Stimulated activated CD8-positive, alpha-beta memory T cell treated with anti-CD3 and anti-CD28 coated beads, Interleukin-15, amount 100 ng/mL, for 48 hours (primary cell): ENCODE measurements around the gene EXPH5.
A peak's percentile ranks its signal among the peaks of the same experiment; 100 is the strongest.
"Not testable (repeated sequence)": the region's sequence is repeated elsewhere in the genome, so short reads cannot be mapped to it uniquely, and the experiment has no call there.

Experiments
- DNase-seq, 2 donors: peaks; one replicate each; pipeline ENCODE4 v3.0.0-alpha.2; 2020; ENCODE audit warnings: low read depth in 2 of 2

EXPH5 gene, protein sequence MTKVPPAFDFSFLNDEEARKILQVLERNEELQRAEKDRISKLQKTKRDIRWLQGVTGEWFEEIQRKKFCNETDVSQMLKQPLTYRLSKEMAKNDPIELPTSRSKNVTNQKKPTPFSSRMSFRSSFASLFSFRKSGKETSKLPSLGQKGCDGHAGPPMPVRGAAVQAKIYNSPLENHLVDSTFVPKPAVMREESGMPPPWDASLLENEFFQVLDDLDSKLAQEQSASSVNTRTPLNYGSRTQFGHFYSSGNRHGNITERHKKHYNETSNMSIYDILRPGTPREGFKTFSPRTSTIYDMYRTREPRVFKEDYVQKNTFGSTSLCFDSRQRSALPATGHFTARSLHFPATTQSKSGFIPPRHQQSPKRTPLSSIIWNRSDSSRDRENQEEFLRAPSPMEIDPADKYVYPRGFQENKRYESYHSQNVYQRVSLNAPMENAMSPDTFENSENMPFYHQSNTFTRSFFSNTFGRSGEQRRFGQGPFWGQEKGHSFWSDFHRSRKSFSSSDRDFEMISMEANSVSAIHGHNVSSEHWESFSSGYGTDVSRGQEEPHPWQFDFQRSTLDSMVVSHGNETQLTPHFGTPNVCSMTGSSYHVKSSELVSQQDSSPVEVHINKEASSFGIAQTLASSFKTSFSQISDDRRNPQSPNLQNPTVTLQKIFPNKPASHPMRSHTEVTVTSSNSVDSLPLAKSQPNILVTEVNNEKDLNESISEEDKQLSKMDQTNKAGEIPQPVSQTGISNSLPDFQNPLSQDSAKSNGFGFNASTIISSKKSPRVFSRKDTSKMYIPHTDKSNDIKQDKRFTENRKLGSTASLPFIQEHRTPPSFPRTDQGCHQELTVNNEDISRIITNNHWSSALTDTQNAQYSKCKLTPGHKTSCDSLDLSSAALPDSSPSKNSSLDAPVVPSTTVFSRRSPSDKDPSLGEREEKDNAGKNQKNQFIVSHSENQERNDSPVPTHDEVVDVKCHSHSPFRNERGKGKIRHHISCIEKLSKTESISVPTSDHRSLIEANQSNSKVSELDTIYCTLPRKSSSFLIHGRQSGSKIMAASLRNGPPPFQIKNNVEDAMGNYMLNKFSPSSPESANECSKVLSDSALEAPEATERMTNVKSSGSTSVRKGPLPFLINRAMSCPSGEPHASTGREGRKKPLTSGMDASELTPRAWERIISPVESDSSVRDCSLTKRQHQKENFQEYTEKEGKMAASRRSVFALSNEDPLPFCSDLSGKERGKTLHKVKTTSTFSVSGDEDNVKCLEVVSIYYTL (N-terminal part only)

DNA sequence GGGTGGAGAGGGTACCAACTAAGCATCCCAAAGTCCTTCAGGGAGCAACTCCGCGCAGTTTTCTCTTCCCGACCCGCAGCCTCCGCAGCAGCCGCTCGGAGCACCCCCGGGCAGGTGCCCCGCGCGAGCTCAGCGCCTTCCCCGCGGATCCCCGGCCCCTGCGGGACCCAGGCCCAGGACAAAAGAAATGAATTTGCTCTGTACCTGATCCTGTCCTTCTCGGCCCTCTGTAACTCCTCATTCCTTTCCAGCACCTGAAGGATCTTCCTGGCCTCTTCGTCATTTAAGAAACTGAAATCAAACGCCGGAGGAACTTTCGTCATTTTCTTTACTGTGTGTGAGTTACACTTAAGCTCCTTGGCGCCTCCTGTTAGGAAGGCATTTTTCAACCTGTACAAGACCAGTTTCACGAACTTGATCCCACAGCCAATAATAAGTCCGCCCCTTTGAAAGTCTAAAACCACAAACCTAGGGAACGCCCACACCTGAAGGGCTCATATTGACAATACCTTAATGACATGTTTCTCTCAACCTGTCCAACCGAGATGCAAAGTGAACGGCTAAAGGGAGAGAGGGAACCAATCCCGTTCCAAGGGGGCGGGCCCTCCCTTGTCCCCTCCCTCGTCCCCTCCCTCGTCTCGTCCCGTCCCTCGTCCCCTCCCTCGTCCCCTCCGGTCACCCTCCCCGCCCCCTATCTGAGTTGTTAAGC is at the start of gene EXPH5:
EXPH5 (minus strand) TSS at position 555 of the 709 bp plus-strand sequence; CDS start at position 323, 232 bp downstream.
- DNase-seq = peak; percentile 77 to 84

DNA sequence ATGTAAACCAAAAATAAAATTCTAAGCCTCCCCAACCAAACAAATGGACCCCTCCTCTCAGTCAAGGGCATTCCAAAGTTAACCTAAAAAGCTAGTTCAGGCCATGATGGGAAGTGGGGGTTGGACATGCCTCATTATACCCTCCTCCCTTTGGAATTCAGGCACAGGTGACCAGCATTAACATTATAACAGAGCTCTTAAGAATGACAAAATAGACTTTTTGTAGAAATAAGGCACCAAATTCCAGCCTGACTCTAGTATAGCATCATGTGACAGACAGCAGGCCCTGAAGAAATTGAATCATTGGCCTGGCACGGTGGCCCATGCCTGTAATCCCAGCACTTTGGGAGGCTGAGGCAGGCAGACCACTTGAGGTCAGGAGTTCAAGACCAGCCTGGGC is 48.2 kb upstream of the EXPH5 start:
- not testable (repeated sequence) for DNase-seq

DNA sequence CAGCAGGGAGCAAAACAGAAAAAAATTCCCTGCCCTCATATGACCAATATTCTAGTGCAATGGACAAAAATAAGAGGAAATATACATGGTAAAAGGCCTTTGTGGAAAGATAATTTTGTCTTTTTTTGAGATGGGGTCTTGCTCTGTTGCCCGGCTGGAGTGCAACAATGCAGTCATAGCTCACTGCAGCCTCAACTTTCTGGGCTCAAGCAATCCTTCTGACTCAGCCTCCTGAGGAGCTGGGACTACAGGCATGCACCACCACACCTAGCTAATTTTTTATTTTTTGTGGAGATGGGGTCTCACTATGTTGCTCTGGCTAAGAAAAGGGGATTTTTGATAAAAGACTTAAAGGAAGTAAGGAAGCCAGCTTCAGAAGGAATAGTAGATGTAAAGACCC is 45.6 kb upstream of the EXPH5 start:
- no peak for DNase-seq

DNA sequence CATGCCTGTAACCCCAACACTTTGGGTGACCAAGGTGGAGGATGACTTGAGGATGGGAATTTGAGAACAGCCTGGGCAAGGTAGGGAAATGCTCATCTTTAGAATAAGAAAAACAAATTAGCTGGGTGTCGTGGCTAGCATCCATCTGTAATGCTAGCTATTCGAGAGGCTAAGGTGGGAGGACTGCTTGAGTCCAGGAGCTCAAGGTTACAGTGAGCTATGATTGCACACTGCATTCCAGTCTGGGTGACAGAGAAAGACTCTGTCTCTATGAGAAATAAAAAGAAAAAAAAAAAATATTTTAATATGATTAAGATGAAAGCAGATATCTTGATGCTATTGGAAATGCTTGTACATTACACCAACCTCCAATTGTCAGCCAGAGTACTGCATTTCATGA is 42.7 kb upstream of the EXPH5 start:
- no peak for DNase-seq

DNA sequence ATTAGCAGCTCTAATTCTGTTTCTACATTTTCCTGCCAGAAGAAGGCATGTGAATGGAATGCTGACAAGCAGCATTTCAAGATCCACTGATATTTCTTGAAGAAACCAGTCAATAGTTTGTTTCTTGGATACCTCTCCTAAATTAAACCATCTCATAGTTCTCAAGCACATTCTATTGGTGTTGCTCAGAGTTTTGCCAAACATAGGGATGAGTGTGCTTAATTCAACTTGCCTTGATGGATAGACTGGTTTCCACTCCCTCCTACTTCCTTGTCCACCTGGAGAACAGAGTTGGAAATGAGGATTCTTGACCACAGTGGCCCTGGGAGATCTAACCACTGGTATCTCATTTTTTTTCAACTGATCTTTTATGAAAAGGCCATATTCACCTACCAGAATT is 41.5 kb upstream of the EXPH5 start:
- no peak for DNase-seq

DNA sequence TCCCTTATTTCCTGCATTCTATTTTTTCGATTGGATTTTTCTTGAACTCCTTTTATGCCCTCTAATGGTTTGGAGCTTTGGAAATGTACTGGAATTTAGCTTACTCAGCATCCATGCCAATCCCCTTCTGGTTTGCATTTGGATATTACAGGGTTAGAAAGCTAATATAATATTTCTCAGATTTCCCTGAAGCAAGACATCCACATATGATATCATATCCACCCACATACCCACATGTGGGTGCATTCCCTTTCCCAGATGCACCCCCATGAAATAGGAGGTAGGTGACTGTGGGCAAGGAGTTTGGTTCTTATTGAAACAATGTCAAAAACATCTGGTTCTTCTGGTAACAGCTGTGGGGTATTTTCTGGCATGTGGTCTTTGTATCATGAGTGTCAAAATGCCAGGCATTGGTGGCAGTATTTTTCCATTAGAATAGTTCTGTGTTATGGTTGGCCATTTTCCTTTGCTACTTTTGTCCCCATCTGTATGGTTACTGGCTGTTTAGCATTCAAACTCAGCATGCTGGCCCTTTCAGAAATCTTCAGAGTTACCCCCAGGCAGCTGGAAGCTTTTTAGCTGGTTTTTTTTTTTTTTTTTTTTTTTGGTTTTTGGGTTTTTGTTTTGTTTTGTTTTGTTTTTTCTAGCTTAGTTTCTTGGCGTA is 38.6 kb upstream of the EXPH5 start:
- no peak for DNase-seq

DNA sequence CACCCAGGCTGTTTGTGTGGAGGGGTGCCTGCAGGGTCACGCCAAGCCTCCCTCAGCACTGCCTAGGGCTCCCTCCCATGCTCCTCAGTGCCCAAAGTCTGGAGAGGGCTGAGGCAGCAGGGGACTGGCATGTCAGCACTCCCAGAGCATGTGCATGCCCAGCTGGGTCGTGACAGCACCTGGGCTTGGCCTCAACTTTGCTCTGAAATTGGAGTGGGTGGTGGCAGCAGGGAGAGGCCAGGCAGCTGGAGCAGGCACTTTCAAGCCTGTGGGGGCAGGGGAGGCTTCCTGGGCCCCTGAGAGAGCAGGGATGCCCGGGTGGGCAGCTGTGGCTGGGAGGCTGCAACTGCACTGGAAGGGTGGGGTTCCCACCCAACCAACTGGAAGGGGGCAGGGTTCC is 35.7 kb upstream of the EXPH5 start:
- DNase-seq = no peak

DNA sequence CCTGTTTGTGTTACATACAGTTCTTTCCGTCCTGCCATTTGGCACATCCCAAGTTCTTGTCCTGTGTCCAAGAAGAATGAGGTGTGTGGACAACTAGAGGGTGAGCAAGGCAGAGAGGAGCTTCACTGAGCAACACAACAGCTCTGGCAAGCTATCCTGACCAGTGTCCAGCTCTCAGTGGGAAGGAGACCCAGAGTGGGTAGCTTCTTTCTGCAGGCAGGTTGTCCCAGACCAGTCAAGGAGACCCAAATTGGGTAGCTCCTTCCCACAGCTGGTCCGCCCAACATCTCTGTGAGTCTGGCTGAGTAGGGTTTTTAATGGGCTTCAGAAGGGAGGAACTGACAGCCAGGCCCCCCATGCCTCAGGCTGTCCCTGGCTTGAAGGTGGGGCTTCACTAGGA is 35.2 kb upstream of the EXPH5 start:
- no peak for DNase-seq

DNA sequence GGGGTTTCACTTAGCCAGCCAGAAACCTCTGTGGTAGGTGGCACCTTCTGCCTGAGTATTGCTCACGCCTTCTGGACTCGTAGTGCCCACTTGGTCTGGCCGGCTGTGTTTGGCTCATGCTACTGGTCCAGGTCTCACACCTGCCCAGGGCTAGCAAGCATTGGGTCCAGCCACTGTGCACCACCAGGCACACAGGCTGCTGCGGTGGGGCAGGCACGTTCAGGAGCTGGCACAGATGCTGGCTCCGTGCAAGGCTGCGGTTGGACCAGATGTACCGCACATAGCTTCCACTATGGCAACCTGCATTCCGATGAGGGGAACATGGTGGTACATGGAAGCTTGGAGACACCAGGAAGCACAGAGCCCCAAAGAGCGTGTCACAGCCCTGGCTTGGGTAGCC is 34.8 kb upstream of the EXPH5 start:
- no peak for DNase-seq

DNA sequence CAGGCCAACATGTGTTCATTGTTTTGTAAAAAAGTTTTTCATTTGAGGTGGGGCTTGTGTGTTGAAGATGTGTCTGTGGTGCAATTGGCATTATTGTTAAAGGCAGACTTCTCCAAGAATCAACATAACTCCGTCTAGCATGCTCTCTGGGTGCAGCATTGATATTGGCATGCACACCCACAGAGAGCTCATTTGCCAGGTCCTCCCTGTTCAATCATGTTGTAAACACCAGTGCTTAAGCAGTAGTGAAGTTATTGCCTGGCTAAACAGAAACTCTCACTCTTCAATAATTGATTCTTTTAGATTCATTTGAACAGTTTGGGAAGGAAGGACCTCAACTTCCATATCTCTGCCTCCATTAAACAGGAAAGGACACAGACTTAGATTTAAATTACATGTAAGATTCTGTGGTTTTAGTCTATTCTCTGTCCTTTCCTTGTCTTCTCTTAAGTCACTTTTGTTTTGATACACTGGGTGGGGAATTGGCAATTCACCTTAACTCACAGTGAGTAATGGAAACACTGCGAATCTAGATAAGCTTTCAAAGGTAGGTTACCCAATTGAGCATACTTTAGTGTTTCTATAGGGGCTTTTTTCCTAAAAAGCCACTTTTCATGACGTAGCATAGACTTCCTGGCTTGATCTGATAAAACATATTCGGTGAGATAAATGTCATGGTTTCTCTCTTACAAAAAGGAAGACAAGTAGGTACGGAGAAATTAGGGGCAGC is 30.8 kb upstream of the EXPH5 start:
- DNase-seq = no peak

DNA sequence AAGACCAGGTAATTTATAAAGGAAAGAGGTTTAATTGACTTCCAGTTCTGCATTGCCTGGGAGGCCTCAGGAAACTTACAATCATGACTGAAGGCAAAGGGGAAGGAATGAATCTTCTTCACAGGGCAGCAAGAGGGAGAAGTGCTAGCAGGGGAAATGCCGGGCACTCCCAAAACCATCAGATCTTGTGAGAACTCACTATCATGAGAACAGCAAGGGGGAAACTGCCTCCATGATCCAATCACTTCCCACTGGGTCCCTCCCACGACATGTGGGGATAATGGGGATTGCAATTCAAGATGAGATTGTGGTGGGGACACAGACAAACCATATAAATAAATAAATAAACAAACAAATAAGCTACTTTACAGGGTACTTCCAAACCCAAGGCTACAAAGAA is 28.8 kb upstream of the EXPH5 start:
- DNase-seq = no peak

DNA sequence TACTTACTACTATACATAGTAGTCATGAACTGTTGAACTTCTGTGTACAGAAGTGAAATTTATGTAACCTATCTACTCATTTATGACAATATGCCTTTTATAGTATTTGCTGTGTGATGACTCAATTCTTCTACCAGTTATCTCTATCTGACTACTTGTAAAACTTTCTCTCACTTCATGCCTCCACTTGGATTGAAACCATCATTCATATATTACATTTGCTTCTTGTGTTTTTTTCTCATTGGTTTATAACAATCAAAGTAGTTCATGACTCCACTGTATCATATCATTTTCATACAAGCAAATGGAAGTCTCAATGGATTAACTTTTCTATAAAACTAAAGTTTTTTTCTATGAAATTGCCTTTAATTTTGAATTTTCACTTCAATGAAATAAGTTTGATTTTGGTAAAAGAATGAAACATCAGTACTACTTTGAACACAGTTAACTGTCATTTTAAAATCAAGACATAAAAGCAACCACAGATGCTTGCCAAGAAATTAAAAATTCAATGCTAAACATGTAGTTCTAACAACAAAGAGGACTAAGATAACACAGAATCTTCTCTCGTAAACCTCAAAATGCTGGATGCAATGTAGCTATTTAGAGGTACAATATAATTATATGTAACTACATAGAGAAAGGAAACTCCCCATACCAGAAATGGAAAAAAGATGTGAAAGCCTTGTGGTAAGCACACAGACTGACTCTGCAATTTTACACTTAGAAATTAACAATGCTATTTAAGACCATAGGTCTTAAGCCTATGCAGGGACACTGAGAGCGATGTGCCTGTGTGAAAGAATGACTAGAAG is 27.6 kb upstream of the EXPH5 start:
- no peak for DNase-seq

DNA sequence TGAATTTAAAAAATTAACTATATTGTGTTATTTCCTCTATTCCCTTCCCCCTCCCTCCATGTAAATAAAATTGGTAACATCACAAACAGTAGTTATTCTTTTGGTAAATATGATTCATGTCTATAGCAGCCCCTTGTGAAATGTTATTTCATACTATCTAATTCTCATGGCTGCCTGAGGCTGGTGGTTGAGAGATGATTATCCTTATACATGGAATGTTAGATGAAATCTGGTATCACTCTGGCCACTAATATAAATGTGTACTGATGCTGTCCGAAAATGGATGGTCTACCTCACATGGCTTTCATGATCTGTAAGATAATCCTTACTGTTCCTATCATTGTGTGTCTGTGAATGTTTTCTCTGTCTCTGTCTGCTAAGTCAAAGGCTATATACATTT is 25.0 kb upstream of the EXPH5 start:
- DNase-seq = no peak

DNA sequence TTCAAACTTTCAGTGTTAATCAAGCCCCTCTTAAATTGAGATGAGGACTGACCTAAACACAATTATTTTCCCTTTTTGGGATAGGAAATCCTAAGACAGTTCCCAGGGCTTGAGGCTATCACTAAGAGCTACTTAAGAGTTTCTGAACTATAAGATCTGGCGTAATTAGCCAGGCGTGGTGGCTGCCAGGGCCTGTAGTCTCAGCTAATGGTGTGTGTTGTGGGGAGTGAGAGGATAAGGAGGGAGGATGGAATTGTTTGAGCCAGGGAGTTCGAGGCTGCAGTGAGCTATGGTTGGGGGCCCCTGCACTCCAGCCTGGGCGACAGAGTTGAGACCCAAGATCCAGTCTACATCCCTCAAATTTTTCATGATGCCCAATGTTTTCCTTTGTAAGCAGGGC is 23.5 kb upstream of the EXPH5 start:
- no peak for DNase-seq

DNA sequence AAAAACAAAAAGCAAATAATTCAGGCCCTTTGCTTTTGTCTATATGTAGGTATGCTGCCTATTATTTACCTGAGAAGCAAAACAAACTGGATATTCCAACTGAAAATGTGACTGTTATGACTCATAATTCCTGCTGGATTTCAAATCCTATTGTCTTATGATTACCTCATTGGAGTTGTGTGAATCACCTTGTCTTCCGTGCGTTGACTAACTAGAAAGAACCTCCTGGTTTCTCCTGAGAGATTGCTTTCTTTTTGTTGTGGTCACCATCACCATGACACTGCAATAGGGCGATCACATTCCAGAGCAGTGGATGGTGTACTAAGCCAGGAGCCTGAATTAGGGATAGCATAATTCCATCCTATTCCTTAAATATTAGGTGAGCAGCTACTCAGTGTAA is 23.0 kb upstream of the EXPH5 start:
- no peak for DNase-seq

DNA sequence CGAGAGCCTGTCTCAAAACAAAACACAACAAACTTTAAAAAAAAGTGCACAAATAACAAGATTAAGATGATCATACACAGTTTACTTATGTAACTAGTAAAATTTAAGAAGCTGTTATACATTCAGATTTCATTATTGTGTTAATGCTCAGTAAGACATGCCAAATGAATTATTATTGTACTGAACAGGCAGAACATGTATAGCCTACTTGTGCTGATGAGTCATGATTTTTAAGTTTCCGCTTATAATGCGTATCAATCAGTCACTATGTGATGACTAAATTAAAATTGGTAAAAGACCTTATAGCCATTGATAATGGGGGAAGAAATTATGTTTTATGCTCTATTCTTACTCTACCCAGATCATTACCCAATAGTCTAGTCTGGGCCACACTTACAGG is 20.5 kb upstream of the EXPH5 start:
- DNase-seq = no peak

DNA sequence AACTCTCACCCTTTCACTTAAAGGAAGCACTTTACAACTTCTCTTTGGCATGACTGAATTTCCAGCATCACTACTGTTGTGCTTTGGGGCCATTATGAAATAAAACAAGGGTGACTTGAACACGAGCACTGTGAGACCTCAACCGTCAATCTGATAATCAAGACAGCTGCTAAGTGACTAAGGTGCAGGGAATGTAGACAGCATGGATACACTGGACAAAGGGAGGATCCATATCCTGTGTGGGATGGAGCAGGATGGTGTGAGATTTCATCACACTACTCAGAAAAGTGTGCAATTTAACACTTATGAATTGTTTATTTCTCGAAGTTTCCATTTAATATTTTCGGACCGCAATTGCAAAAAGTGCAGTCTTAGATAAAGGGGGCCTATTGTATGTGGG is 16.1 kb upstream of the EXPH5 start:
- no peak for DNase-seq

DNA sequence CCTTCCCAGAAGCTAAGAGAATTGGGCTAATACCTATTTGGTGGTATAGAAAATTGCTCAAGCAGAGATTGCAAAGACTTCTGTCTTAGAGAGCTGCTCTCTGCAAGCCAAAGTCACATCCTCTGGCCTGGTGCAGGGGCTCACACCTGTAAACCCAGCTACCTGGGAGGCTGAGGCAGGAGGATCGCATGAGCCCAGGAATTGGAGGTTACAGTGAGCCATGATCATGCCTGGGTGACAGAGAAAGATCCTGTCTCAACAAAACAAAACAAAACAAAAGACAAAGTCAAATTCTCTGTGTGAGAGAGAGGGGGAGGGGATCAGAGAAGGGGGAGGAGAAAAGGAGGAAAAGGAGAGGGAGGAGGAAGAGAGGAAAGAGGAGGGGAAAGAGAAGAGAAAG is 15.0 kb upstream of the EXPH5 start:
- DNase-seq = no peak

DNA sequence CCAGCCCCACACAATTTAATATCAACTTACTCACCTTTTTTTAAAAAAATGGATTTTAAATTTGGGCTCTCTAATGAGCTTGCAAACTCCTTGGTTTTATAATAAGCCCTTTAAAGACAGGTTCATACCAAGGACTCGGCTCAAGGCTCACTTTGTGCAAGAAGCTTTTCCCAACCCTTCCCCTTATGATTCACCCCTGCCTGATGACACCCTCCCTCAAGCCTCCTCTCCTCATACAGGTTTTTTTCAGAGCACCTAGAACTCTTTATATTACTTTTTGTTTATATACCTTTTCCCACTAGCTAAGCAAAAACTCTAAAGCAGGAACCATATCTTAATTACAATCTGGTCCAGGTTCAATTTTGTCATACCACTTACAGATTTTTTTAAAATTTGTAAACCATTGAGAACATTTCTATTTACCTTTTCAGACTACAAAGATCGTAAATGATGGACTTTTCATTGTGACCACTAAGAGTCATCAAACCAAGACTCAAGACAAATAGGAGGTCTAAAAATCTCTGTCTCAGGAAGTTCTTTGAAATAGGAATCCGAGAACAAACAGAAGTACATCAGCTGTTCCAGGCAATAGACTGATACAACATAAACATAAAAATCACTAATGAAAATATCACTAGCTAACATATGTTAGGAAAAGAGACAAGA is 13.1 kb upstream of the EXPH5 start:
- DNase-seq = no peak
